HG03135 (cell line): ENCODE data around the gene VEGFA.

Source experiments
- ATAC-seq: cut with Tn5 transposase; IDR thresholded peaks from one replicate; pipeline ENCODE4 v1.9.1; 2021; ENCODE audit warnings: mild to moderate bottlenecking, moderate library complexity; ENCODE audit not compliant: unreplicated experiment

Gene VEGFA

GRCh38 chr6:43738877-43739641, 31.0 kb upstream of the VEGFA start:
- ATAC-seq: no peak

DNA sequence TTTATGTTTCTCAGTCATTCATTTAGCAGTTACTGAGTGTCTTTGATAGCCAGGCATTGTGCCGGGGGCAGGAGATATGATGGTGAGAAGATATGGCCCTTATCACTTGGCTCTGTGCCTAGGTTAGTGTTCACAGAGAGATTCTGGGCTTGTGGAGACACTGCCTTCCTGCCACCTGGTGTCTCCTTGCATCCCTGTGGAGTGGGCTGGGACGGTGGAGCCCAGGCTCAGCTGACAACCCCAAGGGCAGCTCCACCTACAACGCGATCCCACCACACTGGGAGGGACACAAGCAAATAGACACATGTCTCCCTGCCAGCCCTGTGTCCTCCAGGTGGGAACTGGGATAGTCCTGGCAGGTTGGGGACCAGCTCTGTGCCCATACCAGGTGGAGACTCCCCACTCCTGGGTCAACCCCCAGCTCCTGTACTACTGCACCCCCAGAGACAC, 30.3 kb upstream of the VEGFA start:
- ATAC-seq: no peak

DNA sequence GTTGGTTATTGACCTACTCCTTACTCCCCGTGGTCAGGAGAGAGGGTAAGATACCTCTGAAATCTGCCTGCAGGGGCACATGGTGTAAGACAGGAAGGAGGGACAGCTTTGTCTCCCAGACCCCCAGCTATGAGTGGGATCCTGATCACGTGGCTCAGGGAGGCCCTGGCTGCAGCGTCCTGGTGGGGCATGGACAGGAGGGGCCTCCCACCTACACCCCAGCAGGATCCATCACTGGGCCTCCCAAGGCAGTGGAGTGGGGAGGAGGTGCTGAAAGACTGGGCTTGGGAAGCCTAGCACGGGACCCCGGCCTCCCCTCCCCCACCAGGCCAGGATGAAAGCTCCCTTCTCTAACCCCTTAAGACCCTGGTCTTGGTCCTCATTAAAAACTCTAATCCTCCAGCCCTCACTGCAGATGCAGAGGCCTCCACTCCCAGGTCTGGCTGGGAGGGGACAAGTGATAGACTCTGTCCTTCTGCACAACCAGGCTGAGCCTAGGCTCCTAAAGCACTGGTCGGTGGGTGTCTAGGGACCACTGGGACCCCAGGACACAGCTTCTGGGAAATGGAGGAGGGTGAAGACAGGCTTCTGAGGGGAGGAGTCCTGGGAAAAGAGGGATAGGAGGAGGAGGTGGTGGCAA, 29.6 kb upstream of the VEGFA start:
- ATAC-seq: no peak

DNA sequence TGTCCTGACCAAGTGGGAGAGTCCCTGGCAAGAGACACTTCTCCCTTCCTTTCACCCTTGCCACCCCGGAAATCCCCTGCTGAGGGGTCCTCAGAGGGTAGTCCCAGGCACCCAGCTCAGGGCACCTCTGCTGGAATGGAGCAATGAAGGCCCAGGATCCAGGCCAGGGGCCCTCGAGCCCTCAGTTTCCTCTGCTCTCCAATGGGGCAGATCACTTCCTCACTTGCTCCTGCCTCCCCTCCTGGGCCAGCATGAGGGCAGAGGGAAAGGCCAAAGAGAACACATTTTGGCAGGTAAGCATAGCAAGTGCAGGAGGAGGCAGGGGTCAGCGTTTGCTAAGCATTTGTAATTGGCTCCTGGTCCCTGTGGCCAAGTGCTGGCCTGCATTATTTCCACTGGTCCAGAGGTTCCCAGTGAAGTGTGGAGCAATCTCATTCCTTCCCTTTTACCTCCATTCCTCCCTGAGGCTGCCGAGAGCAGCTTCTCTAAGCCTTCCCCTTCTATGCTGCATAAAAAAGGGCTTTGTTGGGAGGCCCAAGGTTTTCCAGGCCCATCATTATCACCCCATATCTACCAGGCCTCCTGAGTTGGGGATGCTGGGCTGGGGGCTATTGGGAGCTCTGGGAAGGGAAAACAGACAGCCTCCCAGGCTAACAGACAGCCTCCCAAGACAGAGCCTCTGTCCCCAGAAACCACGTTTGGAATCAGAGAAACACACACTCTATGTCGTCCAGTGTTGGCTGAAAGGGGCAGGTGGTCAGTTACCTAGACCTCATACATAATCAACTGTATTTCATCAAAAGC, 28.8 kb upstream of the VEGFA start:
- no peak for ATAC-seq

GRCh38 chr6:43741829-43742228, 28.2 kb upstream of the VEGFA start:
- no peak for ATAC-seq

GRCh38 chr6:43742285-43742684, 27.7 kb upstream of the VEGFA start:
- no peak for ATAC-seq

GRCh38 chr6:43742931-43743632, 26.9 kb upstream of the VEGFA start:
- ATAC-seq: no peak

DNA sequence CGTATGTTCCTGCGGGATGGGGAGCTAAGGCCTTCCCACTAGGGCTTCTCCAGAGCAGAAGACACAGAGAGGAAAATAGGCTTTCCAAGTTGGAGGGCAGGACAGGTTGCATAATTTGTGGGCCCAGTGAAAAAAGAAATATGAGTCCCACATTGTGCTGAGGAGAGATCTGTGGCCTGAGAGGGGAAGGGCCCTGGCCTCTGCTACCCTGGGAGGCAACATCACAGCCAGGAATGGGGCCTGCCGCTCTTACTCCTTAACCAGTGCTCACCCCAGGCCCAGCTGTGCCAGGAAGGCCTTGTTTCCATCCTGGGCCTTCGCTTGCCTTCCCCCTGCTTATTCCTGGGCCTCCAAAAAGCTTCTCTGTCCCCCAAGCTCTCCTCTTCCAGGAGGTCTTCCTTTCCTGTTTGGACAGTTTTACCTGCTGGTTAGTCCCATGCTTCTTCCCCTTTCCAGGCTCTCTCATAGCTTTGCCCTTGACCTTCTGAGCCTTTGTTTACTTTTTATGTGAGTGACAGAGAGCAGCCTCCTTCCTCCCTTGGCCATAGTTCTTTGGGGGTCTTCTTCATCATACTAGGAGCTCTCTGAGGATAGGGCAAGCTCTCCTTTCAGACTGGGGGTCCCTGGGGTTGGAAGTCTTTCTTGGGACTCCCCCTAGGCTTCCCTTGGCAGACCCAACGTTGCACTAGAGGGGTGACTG, 26.2 kb upstream of the VEGFA start:
- ATAC-seq: no peak

- no peak for ATAC-seq
Observed at GRCh38 chr6:43744491-43744890, 25.5 kb upstream of the VEGFA start.

GRCh38 chr6:43744931-43745727, 24.9 kb upstream of the VEGFA start:
- ATAC-seq: no peak

DNA sequence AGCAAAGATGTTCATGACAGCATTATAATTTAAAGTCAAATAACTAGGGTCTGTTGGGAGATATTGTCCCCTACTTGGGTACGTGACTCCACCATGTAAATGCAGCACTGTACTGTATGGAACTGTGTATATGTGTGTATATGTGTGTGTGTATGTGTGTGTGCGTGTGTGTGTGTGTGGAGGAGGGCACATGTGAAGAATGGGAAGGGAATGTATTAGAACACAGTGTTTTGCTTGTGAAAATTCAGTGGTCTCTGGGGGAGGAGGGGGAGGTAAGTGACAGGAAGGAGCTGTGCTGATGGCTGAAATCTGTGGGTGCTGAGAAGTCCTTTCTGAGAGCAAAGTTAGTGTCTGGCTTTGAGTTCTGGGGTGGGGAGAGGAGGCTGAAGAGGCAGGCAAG, 23.9 kb upstream of the VEGFA start:
- no peak for ATAC-seq

DNA sequence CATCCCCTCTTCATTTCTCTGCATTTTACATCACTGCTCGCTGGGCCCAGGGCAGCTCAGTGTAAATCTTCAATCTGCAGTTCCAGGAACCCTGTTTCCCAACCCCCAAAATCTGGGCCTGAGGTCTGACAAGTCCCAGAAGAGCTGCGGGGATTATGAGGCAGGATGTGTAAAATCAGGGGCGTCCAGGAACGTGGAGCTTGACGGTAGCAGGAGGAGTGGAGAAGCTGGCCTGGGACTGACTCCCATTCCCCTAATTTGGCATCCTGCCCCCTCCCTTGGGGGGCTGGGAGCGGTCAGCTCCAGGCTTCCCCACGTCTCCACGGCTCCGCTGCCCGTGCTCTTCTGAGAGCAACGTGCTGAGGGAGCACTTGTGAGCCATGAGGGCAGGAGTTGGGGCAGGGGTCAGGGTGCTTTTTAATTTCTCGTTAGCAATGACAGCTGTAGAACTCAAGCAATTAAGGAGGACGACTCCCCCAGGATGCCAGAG, 23.4 kb upstream of the VEGFA start:
- no peak for ATAC-seq

DNA sequence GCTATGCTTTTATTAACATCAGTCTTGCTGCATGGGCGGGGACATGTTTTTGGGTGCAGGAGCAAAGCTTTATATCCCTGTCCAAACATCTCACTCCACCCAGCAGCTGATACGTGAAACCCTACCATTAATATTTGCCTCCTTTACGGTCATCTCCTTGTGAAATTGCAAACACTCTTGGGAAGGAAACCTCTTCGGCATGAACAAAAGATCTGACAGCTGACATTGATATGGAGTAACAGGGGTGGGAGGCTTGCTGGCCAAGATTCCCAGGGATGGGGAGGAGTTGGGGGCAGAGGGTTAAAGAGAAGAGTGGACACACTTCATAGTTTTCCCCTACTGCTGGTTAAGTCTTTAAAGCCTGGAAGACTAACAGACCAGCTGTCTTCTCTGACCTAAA, 22.2 kb upstream of the VEGFA start:
- no peak for ATAC-seq

GRCh38 chr6:43748765-43749164, 21.2 kb upstream of the VEGFA start:
- ATAC-seq: no peak

GRCh38 chr6:43749461-43749860, 20.6 kb upstream of the VEGFA start:
- no peak for ATAC-seq

DNA sequence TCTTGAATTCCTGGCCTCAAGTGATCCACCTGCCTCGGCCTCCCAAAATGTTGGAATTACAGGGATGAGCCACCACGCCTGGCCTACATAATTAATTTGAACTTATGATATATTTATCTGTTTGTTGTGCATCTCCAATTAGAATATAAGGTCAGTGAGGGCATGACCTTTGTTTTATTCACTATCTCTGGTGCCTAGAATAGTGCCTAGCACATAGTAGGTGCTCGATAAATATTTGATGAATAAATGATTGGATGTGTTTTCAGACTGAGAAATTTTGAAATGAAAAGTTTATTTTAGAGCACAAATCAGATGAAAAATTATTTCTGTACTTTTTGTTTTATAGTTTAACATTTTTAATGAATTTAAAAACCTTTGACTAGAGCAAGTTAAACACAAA, 19.4 kb upstream of the VEGFA start:
- no peak for ATAC-seq

- no peak for ATAC-seq
Observed at GRCh38 chr6:43753570-43754183, 16.3 kb upstream of the VEGFA start.

DNA sequence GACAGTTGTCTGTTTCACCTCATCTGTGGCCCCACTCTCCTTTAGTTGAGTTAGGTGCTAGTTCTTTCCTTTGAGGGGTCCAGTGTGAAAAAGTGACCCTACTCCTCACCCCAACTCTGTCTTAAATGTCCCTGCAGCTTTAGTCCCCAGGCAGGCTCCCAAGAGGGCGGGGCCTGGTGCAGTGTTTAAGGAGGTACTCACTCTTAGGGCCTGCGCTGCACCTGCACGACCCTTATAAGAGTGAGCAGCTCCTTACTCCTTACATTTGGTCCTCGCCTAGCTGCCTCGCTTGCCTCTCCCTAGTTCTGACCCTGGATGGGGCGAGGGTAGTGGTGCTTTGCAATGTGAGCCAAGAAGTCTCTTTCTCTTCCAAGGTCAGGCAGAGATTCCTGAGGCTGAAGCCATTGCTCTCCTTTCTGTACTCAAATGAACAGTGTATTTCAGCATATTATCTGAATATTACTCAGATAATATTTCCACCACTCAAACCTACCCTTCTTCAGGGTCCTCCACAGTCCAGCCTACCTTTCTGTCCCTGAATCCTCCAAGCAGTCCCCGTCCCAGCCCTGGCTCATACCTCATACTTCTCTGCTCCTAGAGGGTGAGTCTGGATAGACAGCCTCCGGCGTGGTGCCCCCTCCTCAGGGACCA, 11.9 kb upstream of the VEGFA start:
- ATAC-seq: no peak

GRCh38 chr6:43758617-43759050, 11.4 kb upstream of the VEGFA start:
- ATAC-seq: no peak
